WTC11 (cell line): ENCODE measurements around the gene PIP4K2B. TPM values are rescaled to one million over a fixed set of nuclear protein-coding genes. Genes with fewer than 3 reads are reported as not detected.

Experiments used
- ATAC-seq: fragments of 200-7000 bp; cut with Tn5 transposase; 2 replicates; pipeline ENCODE4 v1.10.0; 2021; ENCODE audit warnings: mild to moderate bottlenecking, moderate library complexity
- CTCF ChIA-PET: fragments of 300-600 bp; sonication (Branson Sonifier 250); formaldehyde crosslinking; loops from one replicate; lab custom pipeline; 2021; ENCODE audit warnings: antibody characterized with exemption; lab: Charles Lee
- POLR2A ChIA-PET: fragments of 350-600 bp; sonication (Branson Sonifier 250); formaldehyde crosslinking; loops from one replicate; lab custom pipeline; 2021; ENCODE audit warnings: antibody characterized with exemption; lab: Charles Lee
- DNase-seq: peaks from one replicate; pipeline ENCODE4 v3.0.0; 2021; ENCODE audit warnings: low spot score
- H3K27ac Mint-ChIP-seq: 2 replicates; pipeline ENCODE4 v1.8.0; 2021; ENCODE audit warnings: mixed read lengths
- H3K27me3 Mint-ChIP-seq: 2 replicates; pipeline ENCODE4 v1.8.0; 2021; ENCODE audit warnings: low read depth, mild to moderate bottlenecking, moderate library complexity, mixed read lengths
- H3K36me3 Mint-ChIP-seq: 2 replicates; pipeline ENCODE4 v1.8.0; 2021; ENCODE audit warnings: mixed read lengths
- H3K4me1 Mint-ChIP-seq: 2 replicates; pipeline ENCODE4 v1.8.0; 2022; ENCODE audit warnings: mixed read lengths
- H3K4me3 Mint-ChIP-seq: 2 replicates; pipeline ENCODE4 v1.8.0; 2021; ENCODE audit warnings: mild to moderate bottlenecking, moderate library complexity, mixed read lengths
- H3K9me3 Mint-ChIP-seq: 2 replicates; pipeline ENCODE4 v1.8.0; 2021; ENCODE audit warnings: mixed read lengths
- AR ChIP-seq: fragments of 250-450 bp; sonication (Bioruptor Pico); IDR thresholded peaks from 2 replicates; pipeline ENCODE4 v1.9.0; 2021; ENCODE audit warnings: mild to moderate bottlenecking
- CBFB ChIP-seq: sonication (generic); formaldehyde crosslinking; IDR thresholded peaks from 2 replicates; pipeline ENCODE4 v1.8.1; 2022; ENCODE audit warnings: mild to moderate bottlenecking, low read depth, missing genetic modification reagents
- E2F1 ChIP-seq: sonication (generic); formaldehyde crosslinking; IDR thresholded peaks from 2 replicates; pipeline ENCODE4 v1.8.0; 2022; ENCODE audit warnings: mild to moderate bottlenecking, missing genetic modification reagents
- E2F4 ChIP-seq: sonication (generic); formaldehyde crosslinking; IDR thresholded peaks from 2 replicates; pipeline ENCODE4 v1.8.1; 2022; ENCODE audit warnings: low read depth, mild to moderate bottlenecking, moderate library complexity, missing genetic modification reagents, borderline replicate concordance
- EMX1 ChIP-seq: fragments of 250-450 bp; sonication (Bioruptor Pico); IDR thresholded peaks from 2 replicates; pipeline ENCODE4 v1.8.0; 2021; ENCODE audit warnings: mild to moderate bottlenecking
- ESRRA ChIP-seq: sonication (generic); formaldehyde crosslinking; IDR thresholded peaks from 2 replicates; pipeline ENCODE4 v1.8.1; 2022; ENCODE audit warnings: mild to moderate bottlenecking, missing genetic modification reagents, borderline replicate concordance
- FOXK1 ChIP-seq: sonication (generic); formaldehyde crosslinking; IDR thresholded peaks from 2 replicates; pipeline ENCODE4 v1.8.0; 2022; ENCODE audit warnings: mild to moderate bottlenecking, moderate library complexity, missing genetic modification reagents
- GTF2I ChIP-seq: fragments of 250-450 bp; sonication (Bioruptor Pico); conservative IDR thresholded peaks from 2 replicates; pipeline ENCODE4 v1.4.0; 2021; ENCODE audit warnings: mild to moderate bottlenecking
- HMGA2 ChIP-seq: fragments of 250-450 bp; sonication (Bioruptor Pico); IDR thresholded peaks from 2 replicates; pipeline ENCODE4 v1.4.0; 2021; ENCODE audit warnings: mild to moderate bottlenecking, moderate library complexity
- IRF2 ChIP-seq: sonication (generic); formaldehyde crosslinking; IDR thresholded peaks from 2 replicates; pipeline ENCODE4 v1.8.0; 2022; ENCODE audit warnings: low read depth, missing genetic modification reagents, borderline replicate concordance
- MAX ChIP-seq: sonication (generic); formaldehyde crosslinking; IDR thresholded peaks from 2 replicates; pipeline ENCODE4 v1.8.0; 2022; ENCODE audit warnings: mild to moderate bottlenecking, missing genetic modification reagents
- MXD4 ChIP-seq: fragments of 250-450 bp; sonication (Bioruptor Pico); IDR thresholded peaks from 2 replicates; pipeline ENCODE4 v1.8.0; 2021; ENCODE audit warnings: mild to moderate bottlenecking, moderate library complexity, borderline replicate concordance
- NR1H2 ChIP-seq: sonication (generic); formaldehyde crosslinking; IDR thresholded peaks from 2 replicates; pipeline ENCODE4 v1.9.0; 2021; ENCODE audit warnings: mild to moderate bottlenecking, moderate library complexity, missing genetic modification reagents
- PRDM15 ChIP-seq: sonication (generic); formaldehyde crosslinking; IDR thresholded peaks from 2 replicates; pipeline ENCODE4 v1.8.0; 2022; ENCODE audit warnings: missing genetic modification reagents
- SMAD3 ChIP-seq: sonication (generic); formaldehyde crosslinking; IDR thresholded peaks from 2 replicates; pipeline ENCODE4 v1.8.0; 2022; ENCODE audit warnings: missing genetic modification reagents, mild to moderate bottlenecking, borderline replicate concordance
- SOX15 ChIP-seq: fragments of 250-450 bp; sonication (Bioruptor Pico); IDR thresholded peaks from 2 replicates; pipeline ENCODE4 v1.9.0; 2021; ENCODE audit warnings: mild to moderate bottlenecking
- STAT6 ChIP-seq: sonication (generic); formaldehyde crosslinking; conservative IDR thresholded peaks from 2 replicates; pipeline ENCODE4 v1.8.1; 2023; ENCODE audit warnings: mild to moderate bottlenecking, low read depth, missing genetic modification reagents, moderate library complexity
- TCF7 ChIP-seq: sonication (generic); formaldehyde crosslinking; IDR thresholded peaks from 2 replicates; pipeline ENCODE4 v1.8.0; 2022; ENCODE audit warnings: mild to moderate bottlenecking, low read depth, missing genetic modification reagents, moderate library complexity
- TP53 ChIP-seq: sonication (generic); formaldehyde crosslinking; IDR thresholded peaks from 2 replicates; pipeline ENCODE4 v1.8.1; 2023; ENCODE audit warnings: mild to moderate bottlenecking, missing genetic modification reagents
- USF2 ChIP-seq: sonication (generic); formaldehyde crosslinking; IDR thresholded peaks from 2 replicates; pipeline ENCODE4 v1.8.1; 2023; ENCODE audit warnings: mild to moderate bottlenecking, missing genetic modification reagents, moderate library complexity
- ZNF121 ChIP-seq: sonication (generic); formaldehyde crosslinking; IDR thresholded peaks from 2 replicates; pipeline ENCODE4 v1.8.0; 2023; ENCODE audit warnings: missing genetic modification reagents
- ZNF263 ChIP-seq: sonication (generic); formaldehyde crosslinking; IDR thresholded peaks from 2 replicates; pipeline ENCODE4 v1.8.1; 2022; ENCODE audit warnings: low read depth, mild to moderate bottlenecking, moderate library complexity, missing genetic modification reagents
- ZNF317 ChIP-seq: sonication (generic); formaldehyde crosslinking; IDR thresholded peaks from 2 replicates; pipeline ENCODE4 v1.8.1; 2023; ENCODE audit warnings: low read depth, mild to moderate bottlenecking, moderate library complexity, missing genetic modification reagents, borderline replicate concordance
- total RNA-seq: library from RNA; stranded (reverse); gene quantifications from 3 replicates; pipeline ENCODE4 v1.2.3, GENCODE V29; 2021

PIP4K2B gene
- total RNA-seq, 1 experiment from 2014 or later = 61.9 TPM

GRCh38 chr17:38796451-38797157, 2.8 kb downstream of the PIP4K2B start:
- H3K9me3 Mint-ChIP-seq = no peaks in the 10 kb centered on the region
- no peak for ATAC-seq
- no peak for DNase-seq
- TF ChIP-seq MAX (CRISPR knock-in tag) (no peak), GTF2I (CRISPR knock-in tag) (no peak), PRDM15 (CRISPR knock-in tag) (no peak), EMX1 (CRISPR knock-in tag) (no peak), E2F1 (CRISPR knock-in tag) (no peak), ESRRA (CRISPR knock-in tag) (no peak), FOXK1 (CRISPR knock-in tag) (no peak), SMAD3 (no peak), TCF7 (CRISPR knock-in tag) (no peak), CBFB (no peak), ZNF317 (CRISPR knock-in tag) (no peak), TP53 (CRISPR knock-in tag) (no peak), E2F4 (CRISPR knock-in tag) (no peak), NR1H2 (no peak), ZNF263 (CRISPR knock-in tag) (no peak), SOX15 (no peak)
- H3K36me3 Mint-ChIP-seq = peaks cover 31% of the 10 kb centered on the region
- peak overlapping the region; percentile 50 for H3K27ac Mint-ChIP-seq
- no peak overlapping the region; the same call in 1 of the 2 replicates for H3K4me3 Mint-ChIP-seq
- H3K27me3 Mint-ChIP-seq = no peaks in the 10 kb centered on the region
- CTCF ChIA-PET = no interaction called here
- H3K4me1 Mint-ChIP-seq = peaks cover 21% of the 10 kb centered on the region
- POLR2A ChIA-PET = no interaction called here

GRCh38 chr17:38794221-38794620, 5.1 kb downstream of the PIP4K2B start:
- DNase-seq = no peak
- peaks cover 23% of the 10 kb centered on the region for H3K36me3 Mint-ChIP-seq
- H3K9me3 Mint-ChIP-seq = no peaks in the 10 kb centered on the region
- ChIA-PET CTCF (interaction anchor here (0.6 kb wide), 1 partner anchor 1683 kb away, joined by 3 read pairs; no protein-coding TSS in a partner anchor), POLR2A (interaction anchor here (0.6 kb wide), 3 partner anchors 26 to 103 kb away, joined by 3 to 6 read pairs (median 5); no protein-coding TSS in a partner anchor)
- no peak overlapping the region for H3K4me3 Mint-ChIP-seq
- ATAC-seq = no peak
- H3K4me1 Mint-ChIP-seq = peaks cover 27% of the 10 kb centered on the region
- peak overlapping the region; percentile 29; the same call in 1 of the 2 replicates for H3K27ac Mint-ChIP-seq
- H3K27me3 Mint-ChIP-seq = no peaks in the 10 kb centered on the region
- TF ChIP-seq ZNF121 (CRISPR knock-in tag) (no peak), USF2 (CRISPR knock-in tag) (no peak), NR1H2 (no peak), HMGA2 (CRISPR knock-in tag) (no peak), AR (no peak), MXD4 (CRISPR knock-in tag) (no peak), IRF2 (CRISPR knock-in tag) (no peak), STAT6 (CRISPR knock-in tag) (no peak), FOXK1 (CRISPR knock-in tag) (no peak)
